HG03103 (cell line): ENCODE results near the gene MEF2A.
"Not testable (repeated sequence)": the region's sequence is repeated elsewhere in the genome, so short reads cannot be mapped to it uniquely, and the experiment has no call there.

Experiments used
- ATAC-seq: cut with Tn5 transposase; IDR thresholded peaks from one replicate; pipeline ENCODE4 v1.9.1; 2021; ENCODE audit warnings: low read depth; ENCODE audit not compliant: unreplicated experiment

Gene MEF2A

DNA sequence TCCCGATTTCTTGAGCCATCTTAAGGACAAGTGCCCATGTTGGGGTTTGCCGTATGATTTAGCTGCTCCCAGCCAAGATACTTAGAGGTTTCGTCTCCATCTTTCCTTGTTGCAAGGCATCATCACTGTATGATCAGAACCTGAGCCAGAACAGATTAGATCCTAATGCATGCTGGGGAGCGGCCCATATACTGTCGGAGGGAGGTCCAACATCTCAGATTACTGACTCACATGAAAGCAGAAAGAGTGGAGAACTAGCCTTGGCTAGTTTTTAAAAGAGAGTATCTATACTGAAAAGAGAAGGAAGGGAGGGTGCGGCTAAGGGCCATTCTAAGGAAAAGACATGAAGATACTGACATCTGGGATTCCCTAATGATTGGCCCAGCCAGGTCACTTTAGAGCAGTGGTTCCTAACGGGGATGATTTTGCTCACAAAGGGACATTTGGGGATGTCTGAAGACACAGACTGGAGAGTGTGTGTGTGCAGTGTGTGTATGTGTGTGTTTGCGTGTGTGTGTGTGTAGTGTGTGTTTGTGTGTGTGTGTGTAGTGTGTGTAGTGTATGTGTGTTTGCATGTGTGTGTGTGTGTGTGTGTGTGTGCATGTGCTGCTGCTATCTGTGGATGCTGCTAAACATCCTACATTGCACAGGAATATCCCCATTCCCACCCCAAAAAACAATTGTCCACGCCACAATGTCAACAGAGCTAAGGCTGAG is 179.7 kb downstream of the MEF2A start:
- no peak for ATAC-seq

DNA sequence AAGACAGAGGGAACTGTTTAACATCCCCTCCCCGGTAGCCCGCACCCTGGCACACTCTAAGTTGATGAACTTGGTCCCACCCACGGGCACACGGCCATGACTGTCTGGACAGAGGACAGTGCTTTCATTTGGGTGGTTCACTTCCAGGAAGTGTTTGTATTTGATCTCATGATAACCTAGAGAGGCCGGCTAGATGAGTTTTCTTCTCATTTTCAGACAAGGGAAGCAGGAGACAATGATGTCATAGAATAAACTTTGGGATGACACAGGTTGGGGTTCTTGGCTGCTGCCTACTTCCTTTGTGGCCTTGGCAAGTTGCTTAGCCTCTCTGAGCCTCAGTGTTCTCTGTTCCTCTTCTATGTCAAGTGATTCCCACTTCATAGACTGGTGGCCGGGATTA is 183.6 kb downstream of the MEF2A start:
- no peak for ATAC-seq

DNA sequence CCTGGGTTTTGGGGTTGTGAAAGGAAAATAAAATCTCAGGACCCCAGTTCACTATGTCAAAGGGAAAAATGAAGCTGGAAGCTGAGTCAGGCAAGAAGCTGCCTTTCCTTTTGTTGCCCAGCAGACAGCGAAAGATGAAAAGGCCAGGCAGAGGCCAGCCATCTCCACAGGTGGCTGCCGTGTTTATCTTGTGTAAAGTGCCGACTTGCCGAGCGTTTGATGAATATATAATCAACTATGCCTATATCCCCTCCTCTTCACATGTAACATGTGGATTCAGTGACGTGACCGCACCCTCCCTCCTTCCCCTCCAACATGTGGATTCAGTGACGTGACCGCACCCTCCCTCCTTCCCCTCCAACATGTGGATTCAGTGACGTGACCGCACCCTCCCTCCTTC is 184.5 kb downstream of the MEF2A start:
- ATAC-seq = not testable (repeated sequence)

DNA sequence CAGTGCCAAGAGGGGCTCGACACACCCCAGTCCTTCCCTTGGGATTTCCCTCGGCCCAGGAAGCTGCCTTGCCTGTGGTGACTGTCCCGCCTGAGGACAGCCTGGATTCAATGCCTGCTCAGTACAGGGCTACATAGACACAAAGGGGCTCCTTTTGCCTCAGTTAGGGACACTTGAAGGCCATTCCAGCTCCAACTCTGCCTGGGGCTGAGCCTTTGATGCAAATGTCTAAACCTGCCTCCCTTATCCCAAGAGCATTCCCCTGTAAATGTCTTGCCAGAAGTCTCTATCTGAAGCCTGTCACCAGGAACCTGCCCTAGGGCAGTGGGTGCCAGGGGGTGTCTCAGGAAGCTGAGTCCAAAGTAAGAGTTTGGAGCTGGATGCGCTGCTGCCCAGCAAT is 186.8 kb downstream of the MEF2A start:
- no peak for ATAC-seq

GRCh38 chr15:99753066-99753465 is 187.3 kb downstream of the MEF2A start:
- no peak for ATAC-seq

DNA sequence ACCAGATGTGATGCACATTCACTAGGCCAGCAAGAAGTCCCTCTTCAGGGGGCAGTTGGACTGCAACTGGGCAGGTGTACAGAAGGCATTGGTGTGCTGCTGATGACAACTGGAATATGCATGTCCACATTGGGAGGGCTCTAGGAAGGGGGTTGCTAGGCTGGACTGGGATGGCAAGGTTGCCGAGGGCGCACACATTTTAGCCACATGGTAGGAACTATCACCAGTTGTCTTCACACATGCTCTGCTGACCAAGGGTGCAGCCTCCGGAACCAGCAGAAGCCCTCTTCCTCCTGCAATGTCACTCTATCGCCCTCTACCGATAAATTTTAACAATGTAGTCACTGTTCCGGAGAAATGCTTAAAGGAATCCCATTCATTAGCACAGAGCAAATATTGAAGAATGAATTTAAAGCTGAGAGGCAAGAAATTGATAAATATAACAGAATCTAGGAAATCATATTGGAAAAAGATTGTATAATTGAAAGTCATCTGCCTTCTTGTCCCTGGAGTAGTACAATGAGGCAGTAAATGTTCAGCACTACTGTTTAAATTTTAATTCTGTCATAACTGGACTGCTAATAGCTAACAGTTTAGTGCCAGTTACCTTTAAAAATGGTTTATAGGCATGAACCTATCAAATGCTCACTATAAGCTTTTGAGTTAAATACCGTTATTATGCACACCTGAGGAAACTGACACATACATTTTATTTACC is 190.1 kb downstream of the MEF2A start:
- ATAC-seq = peak; percentile 86

DNA sequence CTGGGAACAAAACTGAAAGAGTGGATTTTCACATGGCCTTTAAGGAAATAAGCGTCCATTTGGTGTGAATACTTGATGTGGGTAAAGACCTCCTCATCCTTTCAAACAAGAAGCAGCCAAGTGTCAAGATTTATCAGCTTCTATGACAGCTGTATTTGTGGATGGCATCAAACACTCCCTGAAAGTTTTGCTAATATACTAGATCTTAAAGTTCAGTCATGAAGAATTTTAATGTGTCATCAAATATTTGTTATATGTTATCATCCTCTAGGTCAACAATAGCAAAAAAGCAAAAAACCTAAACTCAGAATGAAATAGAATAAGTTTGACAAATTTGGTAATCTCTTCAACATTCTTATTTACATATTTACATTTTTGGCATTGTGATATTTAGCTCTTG is 196.5 kb downstream of the MEF2A start:
- ATAC-seq = no peak

- ATAC-seq = peak; percentile 60
These were observed 198.0 kb downstream of the MEF2A start for GRCh38 chr15:99763827-99764226.

DNA sequence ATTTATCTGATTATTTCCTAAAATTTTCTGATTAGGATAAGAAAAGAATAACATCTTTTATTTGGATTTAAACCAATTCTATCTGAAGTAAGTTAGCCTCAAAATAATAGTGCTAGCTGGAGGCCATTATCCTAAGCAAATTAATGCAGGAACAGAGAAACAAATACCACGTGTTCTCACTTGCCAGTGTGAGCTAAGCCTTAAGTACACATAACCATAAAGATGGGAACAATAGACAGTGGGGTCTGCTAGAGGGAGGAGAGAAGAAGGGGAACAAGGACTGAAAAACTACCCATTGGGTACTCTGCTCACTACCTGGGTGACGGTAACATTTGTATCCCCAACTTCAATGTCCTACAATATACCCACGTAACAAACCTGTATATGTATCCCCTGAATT is 198.7 kb downstream of the MEF2A start:
- no peak for ATAC-seq
